ENCODE data around the gene LEMD2.

DNA sequence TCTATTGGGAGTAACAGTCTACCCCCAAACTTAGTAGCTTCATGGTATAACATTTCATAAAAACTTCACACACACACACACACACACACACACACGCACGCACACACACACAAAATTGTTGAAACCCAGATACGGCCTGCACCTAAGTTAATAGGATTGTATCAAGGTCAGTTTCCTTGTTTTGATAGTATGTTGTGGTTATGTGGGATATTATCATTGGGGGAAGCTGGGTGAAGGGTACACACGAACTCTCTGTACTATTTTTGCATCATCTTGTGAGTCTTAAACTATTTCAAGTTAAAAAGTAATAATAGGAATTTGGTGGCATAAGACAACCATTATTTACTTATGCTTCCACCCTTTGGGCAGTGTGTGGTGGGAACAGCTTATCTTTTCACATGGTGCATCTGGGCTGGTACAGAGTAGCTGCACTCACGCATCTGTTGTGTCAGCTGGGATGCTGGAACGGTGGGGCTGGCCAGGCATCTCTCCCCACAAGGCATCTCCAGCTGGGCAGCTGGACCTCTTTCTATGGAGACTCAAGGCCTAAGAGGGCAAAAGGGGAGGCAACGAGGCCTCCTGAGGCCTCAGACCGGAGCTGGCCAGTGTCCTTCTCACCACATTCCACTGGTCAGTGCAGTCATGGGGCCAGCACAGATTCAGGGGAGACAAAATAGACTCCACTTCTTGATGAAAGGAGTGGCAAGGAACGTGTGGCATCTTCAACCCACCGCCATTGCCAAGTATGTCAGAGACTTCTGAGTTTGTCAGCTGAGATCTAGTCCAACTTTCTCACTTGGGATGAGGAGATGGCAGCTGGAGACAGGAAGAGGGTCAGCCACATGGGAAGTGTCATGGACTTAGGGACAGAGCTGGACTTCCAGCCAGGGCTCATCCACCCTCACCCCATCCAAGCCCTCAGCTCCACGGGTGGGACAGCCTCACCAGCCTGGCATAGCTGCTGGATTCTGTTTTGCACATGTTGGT lies 21.7 kb downstream of the LEMD2 start:
- TF ChIP-seq KLF1 (tag by site-specific recombination; IDR thresholded peaks at IDR 0.05) (no peak), REST (tag by site-specific recombination; IDR thresholded peaks at IDR 0.05) (no peak), BCL6B (tag by site-specific recombination; IDR thresholded peaks at IDR 0.05) (no peak), ZFP37 (tag by site-specific recombination; IDR thresholded peaks at IDR 0.05) (no peak), ZFP3 (tag by site-specific recombination; IDR thresholded peaks at IDR 0.05; ENCODE audit: low read depth) (no peak), ZNF549 (tag by site-specific recombination; IDR thresholded peaks at IDR 0.05) (no peak), ZNF777 (tag by site-specific recombination; IDR thresholded peaks at IDR 0.05; ENCODE audit: borderline replicate concordance) (no peak), PBX3 (CRISPR knock-in tag; IDR thresholded peaks at IDR 0.05) (no peak)
- TF ChIP-seq, protein P1, sequence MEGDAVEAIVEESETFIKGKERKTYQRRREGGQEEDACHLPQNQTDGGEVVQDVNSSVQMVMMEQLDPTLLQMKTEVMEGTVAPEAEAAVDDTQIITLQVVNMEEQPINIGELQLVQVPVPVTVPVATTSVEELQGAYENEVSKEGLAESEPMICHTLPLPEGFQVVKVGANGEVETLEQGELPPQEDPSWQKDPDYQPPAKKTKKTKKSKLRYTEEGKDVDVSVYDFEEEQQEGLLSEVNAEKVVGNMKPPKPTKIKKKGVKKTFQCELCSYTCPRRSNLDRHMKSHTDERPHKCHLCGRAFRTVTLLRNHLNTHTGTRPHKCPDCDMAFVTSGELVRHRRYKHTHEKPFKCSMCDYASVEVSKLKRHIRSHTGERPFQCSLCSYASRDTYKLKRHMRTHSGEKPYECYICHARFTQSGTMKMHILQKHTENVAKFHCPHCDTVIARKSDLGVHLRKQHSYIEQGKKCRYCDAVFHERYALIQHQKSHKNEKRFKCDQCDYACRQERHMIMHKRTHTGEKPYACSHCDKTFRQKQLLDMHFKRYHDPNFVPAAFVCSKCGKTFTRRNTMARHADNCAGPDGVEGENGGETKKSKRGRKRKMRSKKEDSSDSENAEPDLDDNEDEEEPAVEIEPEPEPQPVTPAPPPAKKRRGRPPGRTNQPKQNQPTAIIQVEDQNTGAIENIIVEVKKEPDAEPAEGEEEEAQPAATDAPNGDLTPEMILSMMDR (tag by site-specific recombination; IDR thresholded peaks at IDR 0.05): no peak
- TF ChIP-seq, protein P2, sequence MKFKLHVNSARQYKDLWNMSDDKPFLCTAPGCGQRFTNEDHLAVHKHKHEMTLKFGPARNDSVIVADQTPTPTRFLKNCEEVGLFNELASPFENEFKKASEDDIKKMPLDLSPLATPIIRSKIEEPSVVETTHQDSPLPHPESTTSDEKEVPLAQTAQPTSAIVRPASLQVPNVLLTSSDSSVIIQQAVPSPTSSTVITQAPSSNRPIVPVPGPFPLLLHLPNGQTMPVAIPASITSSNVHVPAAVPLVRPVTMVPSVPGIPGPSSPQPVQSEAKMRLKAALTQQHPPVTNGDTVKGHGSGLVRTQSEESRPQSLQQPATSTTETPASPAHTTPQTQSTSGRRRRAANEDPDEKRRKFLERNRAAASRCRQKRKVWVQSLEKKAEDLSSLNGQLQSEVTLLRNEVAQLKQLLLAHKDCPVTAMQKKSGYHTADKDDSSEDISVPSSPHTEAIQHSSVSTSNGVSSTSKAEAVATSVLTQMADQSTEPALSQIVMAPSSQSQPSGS (tag by site-specific recombination; IDR thresholded peaks at IDR 0.05; ENCODE audit: low read depth): no peak

Measured in HEK293 (cell line).